Hindlimb muscle (tissue), 1 donor: ENCODE results near the gene WDR26. TPM values are rescaled to one million over a fixed set of nuclear protein-coding genes. Genes with fewer than 3 reads are reported as not detected.
"Not testable (repeated sequence)": the region's sequence is repeated elsewhere in the genome, so short reads cannot be mapped to it uniquely, and the experiment has no call there.

Experiments used
- DNase-seq: peaks from one replicate; pipeline ENCODE4 v3.0.0-alpha.2; 2013
- polyA plus RNA-seq: library from polyadenylated mRNA; unstranded; fragments of 120-200 nt; gene quantifications from one replicate; pipeline ENCODE4 v1.2.1, GENCODE V29; 2013; ENCODE audit not compliant: insufficient read length

The WDR26 gene
- polyA plus RNA-seq, 1 donor = 69.2 TPM

DNA sequence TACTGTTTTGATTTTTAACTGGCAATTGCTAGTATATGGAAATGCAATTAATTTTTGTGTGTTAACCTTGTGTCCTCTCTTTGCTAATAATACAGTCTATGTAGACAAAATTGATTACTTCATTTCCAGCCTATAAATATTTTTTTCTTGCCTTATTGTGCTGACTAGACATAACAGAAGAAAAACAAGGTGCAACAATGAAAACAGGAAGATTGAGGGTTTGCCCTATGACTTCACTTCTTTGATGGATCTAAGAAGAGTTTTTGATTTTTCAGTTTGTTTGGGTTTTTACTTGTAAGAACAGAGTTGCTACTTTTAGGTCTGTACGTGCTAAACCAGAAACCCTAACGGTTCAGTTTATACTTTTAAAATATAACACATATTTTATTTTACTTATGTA is 86.5 kb downstream of the WDR26 start:
- DNase-seq = no peak

DNA sequence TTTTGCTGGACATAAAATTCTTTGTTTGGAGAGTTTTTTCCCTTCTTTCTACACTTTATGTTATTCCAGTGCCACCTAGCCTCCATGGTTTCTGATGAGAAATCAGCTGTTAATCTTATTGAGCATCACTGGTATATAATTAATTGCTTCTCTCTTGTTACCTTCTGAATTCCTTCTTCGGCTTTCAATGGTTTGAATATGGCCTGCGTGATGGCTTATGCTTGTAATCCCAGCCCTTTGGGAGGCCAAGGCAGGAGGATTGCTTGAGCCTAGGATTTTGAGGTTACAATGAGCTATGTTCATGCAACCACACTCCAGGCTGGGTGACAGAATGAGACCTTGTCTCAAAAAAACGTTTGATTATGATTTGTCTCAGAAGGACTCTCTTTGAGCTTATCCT is 90.9 kb downstream of the WDR26 start:
- no peak for DNase-seq

DNA sequence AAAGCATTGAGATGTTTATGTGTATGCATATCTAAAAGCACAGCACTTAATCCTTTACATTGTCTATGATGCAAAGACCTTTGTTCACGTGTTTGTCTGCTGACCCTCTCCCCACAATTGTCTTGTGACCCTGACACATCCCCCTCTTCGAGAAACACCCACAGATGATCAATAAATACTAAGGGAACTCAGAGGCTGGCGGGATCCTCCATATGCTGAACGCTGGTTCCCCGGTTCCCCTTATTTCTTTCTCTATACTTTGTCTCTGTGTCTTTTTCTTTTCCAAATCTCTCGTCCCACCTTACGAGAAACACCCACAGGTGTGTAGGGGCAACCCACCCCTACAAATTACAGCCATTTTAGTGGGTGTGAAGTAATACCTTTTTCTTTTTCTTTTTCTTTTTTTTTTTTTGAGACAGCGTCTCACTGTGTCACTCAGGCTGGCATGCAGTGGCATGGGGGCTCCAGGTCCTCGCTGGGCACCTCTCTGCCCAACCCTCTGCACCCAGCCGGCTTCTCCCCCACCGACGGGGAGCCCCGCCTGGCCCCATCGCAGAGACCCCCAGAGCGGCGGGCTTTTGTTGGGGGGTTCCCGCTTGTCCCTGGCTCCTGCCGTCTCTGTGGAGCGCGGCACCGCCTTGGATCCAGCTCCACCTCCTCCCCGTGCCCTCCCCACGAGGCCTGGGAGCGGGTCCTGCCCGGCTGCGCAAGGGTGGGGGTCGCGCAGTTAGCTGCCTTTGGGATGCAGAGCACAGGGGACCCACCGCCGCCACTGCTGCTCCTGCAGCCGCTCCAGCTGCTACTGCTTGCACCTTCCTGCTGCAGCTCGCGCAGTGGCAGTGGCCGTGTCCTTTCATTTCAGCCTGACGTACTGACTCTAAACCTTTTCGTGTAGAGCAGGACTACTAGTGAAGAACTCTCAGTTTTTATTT is 93.9 kb downstream of the WDR26 start:
- not testable (repeated sequence) for DNase-seq

DNA sequence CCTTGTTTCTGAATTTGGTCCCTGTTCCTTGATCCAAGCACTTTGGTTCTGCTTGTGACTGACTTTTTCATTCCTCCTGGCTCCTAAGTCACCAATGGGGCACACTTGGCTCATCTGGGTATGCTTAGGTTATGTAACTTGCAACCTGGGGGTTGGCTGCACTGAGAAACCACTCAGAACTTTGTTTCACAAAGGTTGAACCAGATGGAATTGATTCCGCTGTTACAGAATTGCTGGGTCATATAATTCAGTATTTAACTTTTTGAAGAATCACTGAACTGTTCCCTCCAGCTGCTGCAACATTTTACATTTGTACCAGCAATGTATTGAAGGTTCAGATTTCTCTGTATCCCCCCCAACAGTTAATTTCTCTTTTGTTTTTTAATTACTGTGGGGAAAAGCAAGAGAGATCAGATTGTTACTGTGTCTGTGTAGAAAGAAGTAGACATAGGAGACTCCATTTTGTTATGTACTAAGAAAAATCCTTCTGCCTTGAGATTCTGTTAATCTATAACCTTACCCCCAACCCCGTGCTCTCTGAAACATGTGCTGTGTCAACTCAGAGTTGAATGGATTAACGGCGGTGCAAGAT is 95.1 kb downstream of the WDR26 start:
- DNase-seq = no peak

DNA sequence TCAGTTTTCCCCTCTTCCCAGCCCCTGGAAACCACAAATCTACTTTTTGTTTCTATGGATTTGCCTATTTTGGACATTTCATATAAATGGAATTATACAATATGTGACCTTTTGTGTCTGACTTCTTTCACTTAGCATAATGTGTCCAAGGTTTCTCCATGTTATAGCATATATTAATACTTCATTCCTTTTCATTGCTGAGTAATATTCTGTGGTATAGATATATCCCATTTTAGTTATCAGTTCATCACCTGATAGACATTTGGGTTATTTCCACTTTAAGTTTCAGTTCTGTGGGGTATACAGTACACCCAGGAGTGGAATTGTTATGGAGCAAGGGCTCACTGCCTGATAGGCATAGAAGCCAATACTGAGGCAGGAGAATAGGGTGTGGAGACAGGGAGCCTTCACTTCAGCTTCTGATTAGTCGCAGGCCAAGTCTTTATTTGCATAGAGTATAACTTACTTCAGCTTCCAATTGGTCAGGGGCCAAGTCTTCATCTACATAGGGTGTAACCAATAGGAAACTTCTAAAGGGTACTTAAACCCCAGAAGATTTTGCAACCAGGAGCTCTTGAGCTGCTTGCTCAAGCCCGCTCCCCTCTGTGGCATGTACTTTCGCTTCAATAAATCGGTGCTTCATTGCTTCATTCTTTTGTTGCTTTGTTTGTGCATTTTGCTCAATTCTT is 96.3 kb downstream of the WDR26 start:
- no peak for DNase-seq

Other genes with a start within 250 kb of the WDR26 start
- gene NVL, start 104.6 kb downstream of the WDR26 start, polyA plus RNA-seq = 24.5 TPM
- 22.8 TPM for gene CNIH4, start 77.9 kb downstream of the WDR26 start, polyA plus RNA-seq
- 1.2 TPM for gene CNIH3, start 181.5 kb upstream of the WDR26 start, polyA plus RNA-seq